Measurements from ENCODE around the gene PHACTR4.

DNA sequence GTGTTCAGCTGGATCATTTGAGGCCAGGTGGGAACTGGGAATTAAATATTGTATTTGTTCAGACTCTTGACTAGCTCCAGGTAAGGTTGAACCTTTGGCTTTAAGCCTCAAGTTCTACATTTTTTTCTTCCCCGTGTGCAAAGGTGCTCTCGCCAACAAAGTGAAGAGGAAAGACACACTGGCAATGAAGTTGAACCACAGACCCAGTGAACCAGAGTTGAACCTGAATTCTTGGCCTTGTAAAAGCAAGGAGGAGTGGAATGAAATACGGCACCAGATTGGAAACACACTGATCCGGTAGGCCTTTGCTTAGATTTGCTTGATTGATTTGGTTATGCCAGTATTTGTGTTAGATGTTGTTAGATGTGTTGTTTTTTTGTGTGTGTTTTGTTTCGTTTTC is 110.8 kb downstream of the PHACTR4 start:
- TF ChIP-seq, protein P1, sequence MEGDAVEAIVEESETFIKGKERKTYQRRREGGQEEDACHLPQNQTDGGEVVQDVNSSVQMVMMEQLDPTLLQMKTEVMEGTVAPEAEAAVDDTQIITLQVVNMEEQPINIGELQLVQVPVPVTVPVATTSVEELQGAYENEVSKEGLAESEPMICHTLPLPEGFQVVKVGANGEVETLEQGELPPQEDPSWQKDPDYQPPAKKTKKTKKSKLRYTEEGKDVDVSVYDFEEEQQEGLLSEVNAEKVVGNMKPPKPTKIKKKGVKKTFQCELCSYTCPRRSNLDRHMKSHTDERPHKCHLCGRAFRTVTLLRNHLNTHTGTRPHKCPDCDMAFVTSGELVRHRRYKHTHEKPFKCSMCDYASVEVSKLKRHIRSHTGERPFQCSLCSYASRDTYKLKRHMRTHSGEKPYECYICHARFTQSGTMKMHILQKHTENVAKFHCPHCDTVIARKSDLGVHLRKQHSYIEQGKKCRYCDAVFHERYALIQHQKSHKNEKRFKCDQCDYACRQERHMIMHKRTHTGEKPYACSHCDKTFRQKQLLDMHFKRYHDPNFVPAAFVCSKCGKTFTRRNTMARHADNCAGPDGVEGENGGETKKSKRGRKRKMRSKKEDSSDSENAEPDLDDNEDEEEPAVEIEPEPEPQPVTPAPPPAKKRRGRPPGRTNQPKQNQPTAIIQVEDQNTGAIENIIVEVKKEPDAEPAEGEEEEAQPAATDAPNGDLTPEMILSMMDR (IDR thresholded peaks at IDR 0.05; ENCODE audit: low read depth, low read length): no peak
- no peak for TF ChIP-seq POLR2A (IDR thresholded peaks at IDR 0.05; ENCODE audit: extremely low read depth, insufficient read length)
- no peak for TF ChIP-seq MYC (IDR thresholded peaks at IDR 0.05; ENCODE audit: low read depth, low read length)
